OCI-LY7 (cell line): Measurements from ENCODE around the gene ZNF214. TPM values are rescaled to one million over a fixed set of nuclear protein-coding genes. Genes with fewer than 3 reads are reported as not detected.

Source experiments
- BruUV-seq: library from RNA; stranded (reverse); fragments of 400-500 nt; replicated peaks from 2 replicates; lab custom pipeline; 2021; lab: Mats Ljungman, UMichigan
- CTCF ChIA-PET: fragments of 300-600 bp; sonication (Branson Sonifier 250); formaldehyde crosslinking; loops from one replicate; lab custom pipeline; 2022; ENCODE audit warnings: antibody characterized with exemption; ENCODE audit not compliant: unreplicated experiment; lab: Charles Lee
- POLR2A ChIA-PET: fragments of 300-600 bp; sonication (Branson Sonifier 250); formaldehyde crosslinking; loops from one replicate; lab custom pipeline; 2022; ENCODE audit warnings: antibody characterized with exemption; lab: Charles Lee
- DNase-seq: peaks from one replicate; pipeline ENCODE4 v3.0.0-alpha.2; 2015; ENCODE audit warnings: low spot score
- H2AFZ ChIP-seq: fragments of 200-600 bp; sonication (generic), shearing (Covaris generic); 2 replicates; pipeline ENCODE4 v1.6.1; 2014; ENCODE audit warnings: mild to moderate bottlenecking, antibody characterized with exemption, low read length, moderate library complexity
- H3K27ac ChIP-seq: fragments of 200-600 bp; sonication (generic); 2 replicates; pipeline ENCODE4 v1.5.1; 2014; ENCODE audit warnings: mixed run types, low read depth, mild to moderate bottlenecking, moderate library complexity, low read length, inconsistent platforms; ENCODE audit not compliant: poor library complexity, severe bottlenecking
- H3K36me3 ChIP-seq: fragments of 200-600 bp; sonication (generic); 2 replicates; pipeline ENCODE4 v1.6.1; 2014; ENCODE audit warnings: mild to moderate bottlenecking, antibody characterized with exemption, low read length, moderate library complexity, mixed read lengths; ENCODE audit not compliant: insufficient read depth
- H3K4me1 ChIP-seq: fragments of 200-600 bp; sonication (generic); 2 replicates; pipeline ENCODE4 v1.5.1; 2014; ENCODE audit warnings: mild to moderate bottlenecking, low read length; ENCODE audit not compliant: insufficient read depth, poor library complexity, severe bottlenecking
- H3K4me2 ChIP-seq: fragments of 200-600 bp; sonication (generic); 2 replicates; pipeline ENCODE4 v1.6.1; 2014; ENCODE audit warnings: mild to moderate bottlenecking, low read length
- H3K4me3 ChIP-seq: fragments of 200-600 bp; sonication (generic); 2 replicates; pipeline ENCODE4 v1.5.1; 2014; ENCODE audit warnings: mild to moderate bottlenecking, low read depth, low read length; ENCODE audit not compliant: poor library complexity, severe bottlenecking
- H3K79me2 ChIP-seq: fragments of 200-600 bp; sonication (generic); 2 replicates; pipeline ENCODE4 v1.6.1; 2016; ENCODE audit warnings: low read depth, mild to moderate bottlenecking, low read length, moderate library complexity, mixed read lengths; ENCODE audit not compliant: insufficient read depth
- H3K9me2 ChIP-seq: fragments of 200-600 bp; sonication (generic); 2 replicates; pipeline ENCODE4 v1.6.1; 2016; ENCODE audit warnings: mild to moderate bottlenecking, low read length, mixed read lengths; ENCODE audit not compliant: insufficient read depth
- H3K9me3 ChIP-seq: fragments of 200-600 bp; sonication (generic); 2 replicates; pipeline ENCODE4 v1.6.1; 2014; ENCODE audit warnings: mild to moderate bottlenecking, mixed run types, low read length, mixed read lengths
- H4K20me1 ChIP-seq: fragments of 200-600 bp; sonication (generic); 2 replicates; pipeline ENCODE4 v1.6.1; 2014; ENCODE audit warnings: mild to moderate bottlenecking, antibody characterized with exemption, low read length, moderate library complexity, mixed read lengths; ENCODE audit not compliant: insufficient read depth
- EZH2phosphoT487 ChIP-seq: fragments of 200-600 bp; sonication (generic); IDR thresholded peaks from 2 replicates; pipeline ENCODE4 v1.6.1; 2018; ENCODE audit warnings: low read depth, borderline replicate concordance, mild to moderate bottlenecking, mixed run types, antibody characterized with exemption, low read length, moderate library complexity, mixed read lengths
- intact Hi-C: fragments of 100-400 bp; cut with micrococcal nuclease; formaldehyde crosslinking; loops from one replicate; pipeline ENCODE4 v1.10.0; 2022; ENCODE audit not compliant: unreplicated experiment
- total RNA-seq, 2 experiments: library from RNA; depleted of rRNA in 1 of 2; stranded (reverse); fragments of >200 nt in 1 of 2; shearing (Covaris generic) in 1 of 2; gene quantifications; 2 replicates each; pipeline ENCODE4 v1.2.3, GENCODE V29; 2014 to 2022
- TF ChIP-seq, protein P1 (sequence below): fragments of 200-600 bp; sonication (generic); conservative IDR thresholded peaks from 2 replicates; pipeline ENCODE4 v1.5.1; 2014; ENCODE audit warnings: mild to moderate bottlenecking, antibody characterized with exemption, low read length, moderate library complexity, mixed read lengths

The ZNF214 gene
- total RNA-seq, 2 experiments from 2014 or later = not detected

DNA sequence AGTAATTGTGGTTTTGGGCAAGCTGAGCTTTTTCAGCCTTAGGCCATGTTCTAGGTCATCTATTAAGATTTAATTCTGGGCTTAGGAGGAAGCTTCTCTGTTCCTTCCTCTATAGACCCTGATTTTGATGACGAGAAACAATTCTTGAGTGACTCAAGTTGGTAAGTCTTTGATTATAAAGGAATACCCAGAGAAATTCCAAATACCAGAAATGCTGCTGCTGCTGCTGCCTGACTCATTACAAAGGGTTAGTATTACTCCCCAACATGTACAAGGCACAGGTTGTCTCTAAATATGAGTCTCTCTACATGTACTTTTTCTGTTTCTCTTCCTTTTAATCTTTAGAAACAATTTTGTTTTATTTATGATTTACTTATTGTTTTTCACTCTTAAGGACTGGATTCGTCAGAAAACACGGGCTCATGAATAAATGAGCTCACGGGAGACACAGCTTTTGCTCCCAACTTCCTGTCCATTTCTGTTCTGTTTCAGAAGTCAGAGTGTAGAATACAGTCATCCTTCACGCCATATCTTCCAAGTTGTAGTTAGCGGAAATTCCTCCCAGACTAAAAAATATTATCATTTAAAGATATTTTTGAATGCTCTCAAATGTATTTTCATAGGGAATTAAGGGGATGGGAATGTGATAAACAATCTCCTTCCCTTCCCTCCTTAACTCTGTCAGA is 36.8 kb upstream of the ZNF214 start:
- Histone ChIP-seq H3K27ac (no peak overlapping the region), H3K79me2 (no peaks in the 10 kb centered on the region), H3K9me3 (no peaks in the 10 kb centered on the region), H3K4me2 (no peak overlapping the region), H3K4me3 (no peak overlapping the region), H4K20me1 (no peaks in the 10 kb centered on the region), H3K9me2 (no peaks in the 10 kb centered on the region; the same call in 1 of the 2 replicates), H3K4me1 (no peaks in the 10 kb centered on the region), H3K36me3 (peaks cover 29% of the 10 kb centered on the region; the same call in 1 of the 2 replicates), H2AFZ (no peak overlapping the region)
- no peak for DNase-seq
- no TSS peak for BruUV-seq
- intact Hi-C loops = no loop called here
- no peak for TF ChIP-seq EZH2phosphoT487
- TF ChIP-seq, protein P1, sequence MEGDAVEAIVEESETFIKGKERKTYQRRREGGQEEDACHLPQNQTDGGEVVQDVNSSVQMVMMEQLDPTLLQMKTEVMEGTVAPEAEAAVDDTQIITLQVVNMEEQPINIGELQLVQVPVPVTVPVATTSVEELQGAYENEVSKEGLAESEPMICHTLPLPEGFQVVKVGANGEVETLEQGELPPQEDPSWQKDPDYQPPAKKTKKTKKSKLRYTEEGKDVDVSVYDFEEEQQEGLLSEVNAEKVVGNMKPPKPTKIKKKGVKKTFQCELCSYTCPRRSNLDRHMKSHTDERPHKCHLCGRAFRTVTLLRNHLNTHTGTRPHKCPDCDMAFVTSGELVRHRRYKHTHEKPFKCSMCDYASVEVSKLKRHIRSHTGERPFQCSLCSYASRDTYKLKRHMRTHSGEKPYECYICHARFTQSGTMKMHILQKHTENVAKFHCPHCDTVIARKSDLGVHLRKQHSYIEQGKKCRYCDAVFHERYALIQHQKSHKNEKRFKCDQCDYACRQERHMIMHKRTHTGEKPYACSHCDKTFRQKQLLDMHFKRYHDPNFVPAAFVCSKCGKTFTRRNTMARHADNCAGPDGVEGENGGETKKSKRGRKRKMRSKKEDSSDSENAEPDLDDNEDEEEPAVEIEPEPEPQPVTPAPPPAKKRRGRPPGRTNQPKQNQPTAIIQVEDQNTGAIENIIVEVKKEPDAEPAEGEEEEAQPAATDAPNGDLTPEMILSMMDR = no peak
- ChIA-PET CTCF (no interaction called here), POLR2A (interaction anchor here (1.8 kb wide), 1 partner anchor 10 kb away, joined by 5 read pairs; no protein-coding TSS in a partner anchor)

DNA sequence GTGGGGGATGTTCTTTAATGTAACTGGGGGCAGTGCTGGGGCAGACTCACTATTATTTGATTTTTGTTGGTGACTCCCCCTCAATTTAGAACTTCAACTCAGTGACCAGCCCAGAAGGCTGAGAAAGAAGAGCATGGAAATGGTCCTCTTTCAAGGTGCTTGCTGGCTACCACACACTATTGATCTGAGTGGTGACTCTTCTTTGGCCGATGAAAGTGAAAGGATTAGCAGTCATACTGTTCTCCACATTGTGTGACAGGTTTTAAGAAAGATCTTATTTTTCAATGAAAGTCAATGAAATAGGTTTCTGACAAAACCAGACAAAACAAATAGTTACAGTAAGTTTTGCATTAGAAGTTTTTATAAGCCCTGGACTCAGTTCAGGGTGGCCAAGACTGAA is 30.0 kb upstream of the ZNF214 start:
- Histone ChIP-seq H2AFZ (no peak overlapping the region), H3K4me3 (no peak overlapping the region), H3K36me3 (peaks cover 15% of the 10 kb centered on the region; the same call in 1 of the 2 replicates), H3K4me2 (no peak overlapping the region), H3K27ac (no peak overlapping the region), H4K20me1 (no peaks in the 10 kb centered on the region), H3K9me2 (no peaks in the 10 kb centered on the region), H3K9me3 (no peaks in the 10 kb centered on the region), H3K79me2 (no peaks in the 10 kb centered on the region), H3K4me1 (no peaks in the 10 kb centered on the region)
- intact Hi-C loops = no loop called here
- no peak for TF ChIP-seq EZH2phosphoT487
- TF ChIP-seq, protein P1 = no peak
- ChIA-PET CTCF (no interaction called here), POLR2A (interaction anchor here (0.6 kb wide), 1 partner anchor 8 kb away, joined by 4 read pairs; no protein-coding TSS in a partner anchor)
- no TSS peak for BruUV-seq
- no peak for DNase-seq
